HT-29 (cell line): ENCODE measurements around the gene BLNK. TPM values are rescaled to one million over a fixed set of nuclear protein-coding genes. Genes with fewer than 3 reads are reported as not detected.
A peak's percentile ranks its signal among the peaks of the same experiment; 100 is the strongest.

ENCODE experiments used
- DNase-seq: peaks from one replicate; pipeline ENCODE4 v3.0.0-alpha.2; 2015; ENCODE audit warnings: low spot score
- total RNA-seq: library from RNA; depleted of rRNA; stranded (reverse); fragments of >200 nt; shearing (Covaris generic); gene quantifications from 2 replicates; pipeline ENCODE4 v1.2.3, GENCODE V29; 2014

BLNK gene
- total RNA-seq, 1 experiment from 2014 or later = 0.08 TPM

DNA sequence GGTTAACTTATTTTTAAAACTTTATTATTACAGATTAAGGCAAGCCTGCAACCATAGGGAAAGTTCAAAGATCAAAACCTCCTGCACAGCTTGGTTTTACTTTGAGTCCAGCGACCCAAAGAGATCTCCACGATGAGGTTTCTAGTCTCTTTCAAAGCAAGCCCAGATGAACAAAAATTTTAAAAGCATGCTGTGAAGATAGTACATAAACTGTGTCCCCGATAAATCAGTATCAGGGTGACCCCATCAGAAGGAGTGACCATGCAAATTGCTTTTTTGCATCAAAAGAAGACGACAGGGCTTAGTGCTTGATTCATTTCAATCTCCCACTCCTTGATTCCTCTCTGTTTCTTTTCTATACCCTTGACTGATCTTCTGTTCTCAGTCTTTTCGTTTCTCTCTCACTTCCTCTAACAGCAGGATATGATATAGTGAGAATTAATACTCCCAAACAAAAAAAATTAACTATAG is 16.8 kb upstream of the BLNK start:
- DNase-seq = no peak

DNA sequence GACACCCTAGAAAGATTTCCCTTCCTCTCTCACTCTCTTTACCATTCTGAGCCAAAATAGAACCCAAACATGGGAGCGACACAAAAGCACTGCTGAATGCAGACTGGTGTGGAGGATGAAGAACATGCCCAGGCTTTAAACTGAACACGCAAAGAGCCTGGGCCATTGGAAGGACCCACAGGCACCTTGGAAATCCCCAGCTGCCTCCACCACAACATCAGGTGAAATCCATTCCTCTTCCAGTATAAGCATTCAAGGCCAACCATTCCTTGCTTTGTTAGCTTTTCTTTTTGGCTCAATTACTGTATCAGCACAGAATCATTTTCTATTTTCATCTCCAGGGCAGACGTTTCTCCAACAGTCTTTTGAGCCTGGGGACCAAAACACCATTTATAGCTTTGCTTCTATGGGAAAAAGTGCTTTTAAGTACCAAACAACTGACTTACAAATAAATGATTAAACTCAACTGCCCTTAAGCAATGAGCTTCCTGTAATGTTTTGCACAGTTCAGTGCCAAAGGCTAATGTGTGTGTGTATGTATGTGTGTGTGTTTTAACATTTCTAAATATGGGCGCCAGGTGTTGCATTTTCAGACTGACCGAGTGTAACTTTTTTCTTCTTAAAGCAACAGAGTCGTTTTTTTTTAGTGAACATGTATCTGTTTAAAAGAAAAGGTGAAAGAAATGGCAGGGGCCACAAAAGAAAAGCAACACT is 16.2 kb upstream of the BLNK start:
- DNase-seq = peak; percentile 68

DNA sequence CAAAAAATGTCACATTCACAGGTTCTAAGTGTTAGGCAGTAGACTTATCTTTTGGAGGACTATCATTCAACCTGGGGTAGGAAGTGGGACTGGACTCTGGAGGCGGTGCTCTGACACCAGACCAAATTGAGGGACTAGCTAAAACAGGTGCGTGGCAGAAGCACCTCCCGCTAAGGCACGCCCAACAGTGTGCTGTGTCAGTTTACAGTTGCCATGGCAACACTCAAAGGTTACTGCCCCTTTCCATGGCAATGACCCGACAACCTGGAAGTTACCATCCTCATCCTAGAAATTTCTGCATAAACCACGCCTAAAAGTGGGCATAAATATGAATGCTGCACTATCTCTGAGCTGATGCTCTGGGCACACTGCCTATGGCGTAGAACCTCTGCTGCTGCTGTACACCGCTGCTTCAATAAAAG is 14.0 kb upstream of the BLNK start:
- DNase-seq = no peak

DNA sequence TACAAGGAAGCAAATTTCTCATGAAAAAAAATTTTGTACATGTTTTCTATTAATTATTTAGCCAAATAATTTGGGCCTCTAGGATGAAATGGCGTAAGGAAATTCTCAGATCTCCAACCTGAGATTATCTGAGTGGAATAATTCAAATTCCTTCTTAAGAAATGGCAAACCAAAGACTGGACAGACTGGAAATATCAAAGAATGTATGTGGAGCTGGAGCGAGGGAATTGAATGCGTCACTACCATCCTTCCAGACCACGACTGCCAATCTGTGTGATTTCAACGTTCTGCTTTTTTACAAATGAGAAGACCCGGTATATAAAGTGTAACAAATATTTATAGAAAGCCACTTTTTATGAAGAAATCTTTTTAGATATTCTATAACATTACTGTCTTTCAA is 12.4 kb upstream of the BLNK start:
- no peak for DNase-seq

DNA sequence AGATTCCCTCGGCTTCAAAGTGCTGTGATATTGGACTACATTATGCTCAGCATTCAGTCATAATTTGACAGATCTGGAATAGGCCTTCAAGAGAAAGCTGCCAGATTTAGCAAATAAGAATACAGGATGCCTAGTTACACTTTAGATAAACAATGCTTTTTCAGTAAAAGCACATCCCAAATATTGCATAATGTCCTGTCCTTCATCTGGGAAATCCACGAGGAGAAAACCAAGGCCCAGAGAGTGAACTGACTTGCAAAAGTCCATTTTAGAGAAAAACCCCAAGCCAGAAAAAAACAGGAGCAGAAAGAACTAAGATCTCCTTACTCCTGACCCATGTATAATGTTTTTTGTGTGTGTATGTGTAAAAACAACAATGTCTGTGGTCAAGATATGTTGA is 12.0 kb upstream of the BLNK start:
- no peak for DNase-seq

DNA sequence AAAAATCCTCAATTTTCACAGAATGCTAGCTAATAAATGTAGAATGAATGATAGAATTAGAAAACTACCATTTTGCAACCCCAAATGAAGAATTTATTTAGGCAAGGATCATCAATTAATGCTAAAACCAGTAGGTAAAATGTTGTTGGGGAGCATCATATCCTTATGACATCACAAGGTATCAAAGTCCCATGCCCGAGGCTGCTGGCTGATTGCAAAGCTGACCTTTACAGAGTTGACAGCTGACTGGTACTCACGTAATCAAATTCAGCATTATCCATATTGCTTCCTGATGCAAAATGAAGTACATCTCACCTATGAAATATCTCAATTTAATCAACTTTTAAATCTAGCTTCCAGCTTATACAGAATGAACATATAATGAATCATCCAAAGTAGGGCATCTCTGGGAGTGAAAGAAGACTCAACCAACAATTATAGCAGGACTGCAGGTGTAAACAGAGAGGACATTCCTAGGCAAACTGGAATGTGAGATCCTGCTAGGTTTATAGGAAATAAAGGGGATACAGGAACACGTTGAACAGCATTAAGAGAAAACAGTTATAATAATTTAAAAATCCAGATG is 10.2 kb upstream of the BLNK start:
- DNase-seq = no peak

DNA sequence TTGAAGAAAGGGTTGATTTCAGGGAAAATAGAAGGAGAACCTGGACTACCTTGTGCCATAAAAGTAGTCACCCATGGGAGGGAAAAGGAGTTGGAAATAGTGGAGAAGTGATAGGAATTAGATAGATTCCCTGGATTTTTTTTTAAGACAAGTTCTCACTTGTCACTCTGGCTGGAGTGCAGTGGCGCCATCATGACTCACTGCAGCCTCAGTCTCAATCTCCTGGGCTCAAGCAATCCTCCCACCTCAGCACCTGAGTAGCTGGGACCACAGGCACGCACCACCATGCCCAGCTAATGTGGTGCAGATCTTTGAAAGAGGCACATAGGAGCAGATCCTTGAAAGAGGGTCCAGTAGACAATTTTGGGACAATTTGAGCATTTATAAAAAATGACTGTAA is 9.5 kb upstream of the BLNK start:
- no peak for DNase-seq

DNA sequence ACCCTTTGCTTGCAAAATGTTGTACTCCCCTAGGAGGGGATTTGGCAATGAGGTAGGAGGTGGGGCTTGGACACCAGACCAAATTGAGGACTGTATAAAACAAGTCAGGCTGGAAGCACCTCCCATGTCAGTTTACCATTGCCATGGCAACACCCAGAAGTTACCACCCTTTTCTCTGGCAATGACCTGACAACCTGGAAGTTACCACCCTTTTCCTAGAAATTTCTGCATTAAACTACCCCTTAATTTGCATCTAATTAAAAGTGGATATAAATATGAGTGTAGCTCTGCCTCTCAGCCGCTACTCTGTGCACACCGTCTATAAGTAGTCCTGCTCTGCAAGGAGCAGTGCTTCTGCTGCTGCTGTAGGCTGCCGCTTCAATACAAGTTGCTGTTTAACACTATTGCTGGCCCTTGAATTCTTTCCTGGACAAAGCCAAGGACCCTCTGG is 7.8 kb upstream of the BLNK start:
- no peak for DNase-seq

DNA sequence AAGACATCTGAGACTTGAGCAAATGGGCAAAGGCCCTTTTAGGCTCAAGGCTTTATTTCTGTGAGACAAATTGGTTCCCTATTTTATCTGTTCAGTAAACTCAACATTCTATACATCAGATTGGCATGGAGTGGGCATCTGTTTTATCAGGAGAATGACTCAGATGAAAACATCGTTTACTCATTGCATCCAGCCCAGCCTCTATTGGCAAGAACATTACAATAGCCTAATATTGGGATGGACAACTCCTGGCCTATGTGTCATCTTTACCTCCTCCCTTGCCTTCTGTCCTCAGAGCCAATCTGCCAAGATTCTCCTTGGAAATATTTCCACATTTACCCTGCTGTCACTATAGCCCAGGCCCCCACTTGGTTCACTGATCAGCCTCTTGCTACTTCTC is 5.5 kb upstream of the BLNK start:
- no peak for DNase-seq

DNA sequence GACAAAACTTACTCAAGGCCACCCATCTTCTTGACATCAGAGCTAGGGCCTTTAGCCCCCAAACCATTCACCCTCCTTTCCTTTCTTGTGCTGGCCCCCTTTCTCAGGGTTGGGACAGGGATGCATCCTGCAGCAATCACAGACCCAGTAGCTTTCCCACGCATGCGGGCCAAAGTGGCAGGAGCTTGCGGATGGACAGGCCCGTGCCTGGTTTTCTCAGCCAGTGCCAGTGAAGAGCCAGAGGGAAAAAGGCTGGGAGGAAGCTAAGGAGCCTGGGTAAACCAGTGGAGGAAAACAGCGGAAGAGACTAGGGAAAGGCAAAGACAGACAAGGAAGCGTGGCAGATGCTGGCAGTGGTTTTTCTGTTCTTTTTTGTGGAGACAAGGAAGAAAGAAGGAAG is 5.1 kb upstream of the BLNK start:
- DNase-seq = no peak

DNA sequence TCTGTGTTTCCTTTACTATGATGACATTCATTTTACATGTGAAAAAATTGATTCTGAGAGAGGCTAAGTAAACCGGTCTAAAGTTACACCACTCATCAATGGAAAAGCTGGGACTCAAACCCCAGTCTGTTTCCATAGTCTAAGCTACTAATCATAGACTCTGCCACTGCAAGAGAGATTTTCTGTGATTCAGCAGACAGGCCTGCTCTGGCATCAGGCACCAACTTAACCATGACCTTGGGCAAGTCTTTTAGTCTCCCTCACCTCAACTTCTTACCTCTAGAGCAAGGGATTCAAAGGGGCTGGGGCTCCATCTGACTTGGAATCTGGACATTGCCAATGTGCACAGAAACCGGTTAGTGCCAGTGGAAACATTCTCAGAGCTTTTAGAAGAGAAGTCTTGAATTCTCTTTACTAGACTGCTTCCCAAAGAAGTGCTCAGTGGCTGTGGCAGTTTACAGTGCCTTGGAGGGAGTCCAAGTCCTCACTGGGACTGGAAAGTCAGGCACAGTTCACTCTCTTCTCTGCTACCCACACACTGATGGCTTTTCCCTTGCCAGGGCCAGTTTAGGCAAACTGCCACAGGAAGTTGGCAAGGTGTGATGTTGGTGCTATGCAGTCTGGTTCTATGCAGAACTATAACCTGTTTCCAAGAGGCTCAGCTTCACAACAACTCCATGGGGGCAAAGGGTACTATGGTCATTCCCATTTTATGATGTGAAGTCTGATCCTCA is 4.5 kb upstream of the BLNK start:
- DNase-seq = no peak

DNA sequence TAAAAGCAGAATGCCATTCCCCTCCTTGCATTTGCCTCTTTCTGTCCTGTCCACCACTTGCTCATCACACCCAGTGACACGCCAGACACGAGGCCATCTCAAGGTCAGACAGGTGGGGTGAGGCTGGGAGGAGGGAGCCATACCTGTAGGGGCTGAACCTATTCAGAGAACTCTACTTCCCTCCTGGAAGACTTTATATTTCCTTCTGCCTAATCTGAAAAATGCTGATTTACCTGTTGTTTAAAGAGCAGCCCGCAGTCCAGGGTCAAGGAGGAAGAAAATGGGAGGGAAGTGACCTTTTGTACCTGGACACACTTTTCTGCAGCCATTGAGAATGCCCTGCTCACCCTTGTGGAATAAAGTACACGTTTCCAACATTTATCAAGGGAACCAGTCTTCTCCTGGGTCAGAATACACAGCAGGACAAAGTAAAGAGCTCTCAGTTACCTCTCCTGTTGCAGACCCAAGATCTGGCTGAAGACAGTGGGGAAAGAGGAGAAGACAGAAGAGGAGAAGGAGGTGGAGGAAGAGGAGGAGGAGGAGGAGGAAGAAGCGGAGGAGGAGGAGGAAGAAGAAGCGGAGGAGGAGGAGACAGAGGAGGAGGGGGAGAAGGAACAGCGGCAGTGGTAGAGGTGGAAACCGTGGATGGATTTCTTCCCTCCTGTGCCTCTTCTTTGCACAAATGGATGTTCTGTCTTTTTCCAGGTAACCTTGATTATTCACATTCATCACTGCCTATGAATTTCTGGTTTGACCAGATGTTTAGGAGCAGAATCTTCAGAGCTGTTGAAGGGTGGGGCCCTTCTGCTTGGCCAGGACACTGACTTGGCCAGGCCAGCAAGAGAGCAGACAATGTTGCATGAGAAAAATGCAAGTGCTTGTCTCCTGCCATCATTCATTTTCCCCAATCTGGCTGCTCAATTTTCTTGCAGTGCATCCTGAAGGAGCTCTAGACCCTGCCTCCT is 1.2 kb upstream of the BLNK start:
- DNase-seq = no peak

DNA sequence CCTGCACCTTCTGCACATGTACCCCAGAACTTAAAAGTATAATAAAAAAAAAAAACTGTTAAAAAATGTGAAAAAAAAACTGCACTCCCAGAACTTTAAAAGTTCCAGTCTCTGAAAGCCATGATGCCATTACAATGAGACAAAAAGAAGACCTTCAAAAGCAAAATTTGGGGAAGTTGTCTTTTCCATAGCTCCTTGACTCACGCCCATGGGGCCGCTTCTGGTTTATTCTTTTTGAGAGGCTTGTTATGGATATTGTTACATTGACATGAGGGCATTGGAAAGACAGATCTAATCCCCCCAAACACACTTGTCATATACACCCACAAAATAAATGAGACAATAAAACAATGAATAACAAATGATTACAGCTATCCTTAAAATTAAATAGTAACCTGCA is 798 bp downstream of the BLNK start:
- no peak for DNase-seq

DNA sequence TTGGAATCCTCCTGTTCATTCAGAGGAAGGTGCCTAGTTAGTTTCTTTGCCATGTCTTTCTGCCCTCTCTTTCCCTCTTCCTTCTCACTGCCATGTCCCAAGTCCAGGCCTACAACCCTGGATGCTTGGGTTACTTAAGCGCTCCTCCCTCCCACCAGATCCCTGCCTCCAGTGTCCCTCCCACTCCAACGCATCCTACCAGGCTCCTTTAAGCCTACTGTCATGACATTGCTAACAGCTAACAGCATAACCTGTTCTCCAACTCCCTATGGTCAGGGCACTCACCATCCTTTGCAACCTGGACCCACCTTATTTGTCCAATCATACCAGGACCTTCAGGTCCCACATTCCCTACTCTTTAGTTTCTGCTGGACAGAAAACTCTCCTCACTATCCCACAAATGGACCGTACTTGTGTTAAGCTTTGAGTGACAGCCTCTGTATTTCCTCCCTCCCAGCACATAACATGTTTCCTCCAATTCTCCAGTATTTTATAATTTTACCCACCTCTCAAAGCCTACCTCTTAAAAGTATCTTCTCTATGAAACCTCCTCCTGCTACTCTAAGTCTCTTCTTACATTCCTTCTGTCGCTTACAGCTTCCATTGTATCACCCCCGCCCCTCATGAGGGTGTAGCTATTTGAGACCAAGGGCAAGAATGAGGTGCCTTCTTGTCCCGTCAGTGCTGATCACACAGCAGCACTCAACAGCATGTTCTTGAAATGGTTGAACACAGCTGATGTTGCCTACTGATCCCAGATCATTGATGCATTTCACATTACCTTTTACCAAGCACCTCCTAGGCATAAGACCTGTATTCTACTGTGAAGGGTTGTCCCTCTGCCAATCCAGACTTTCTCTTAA is 1.7 kb downstream of the BLNK start:
- no peak for DNase-seq

DNA sequence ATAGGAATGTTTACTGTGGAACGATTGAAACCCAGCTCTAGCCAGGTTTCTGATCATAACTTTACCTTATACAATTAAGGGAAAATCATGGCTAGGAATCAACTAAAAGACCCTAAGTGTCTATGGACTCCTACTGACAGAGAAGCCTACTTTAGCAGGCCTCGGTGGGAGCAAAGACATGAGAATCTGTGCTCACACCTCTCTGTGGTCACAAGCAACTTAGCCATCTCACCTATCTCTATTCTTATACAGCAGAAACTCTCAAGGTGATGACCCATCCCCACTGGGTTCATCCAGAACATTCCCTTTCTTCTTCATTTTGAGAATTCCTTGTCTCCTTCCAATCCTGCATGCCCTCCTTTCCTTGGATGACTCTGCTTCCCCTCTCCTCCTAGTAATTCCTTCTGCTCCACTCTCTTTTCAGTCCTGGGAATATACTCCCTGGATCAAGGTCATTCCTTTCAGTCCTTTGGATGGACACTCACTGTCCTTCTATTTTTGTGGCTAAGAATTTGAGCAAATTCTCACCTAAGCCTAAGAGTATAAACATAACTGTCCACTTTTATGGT is 2.9 kb downstream of the BLNK start:
- no peak for DNase-seq

DNA sequence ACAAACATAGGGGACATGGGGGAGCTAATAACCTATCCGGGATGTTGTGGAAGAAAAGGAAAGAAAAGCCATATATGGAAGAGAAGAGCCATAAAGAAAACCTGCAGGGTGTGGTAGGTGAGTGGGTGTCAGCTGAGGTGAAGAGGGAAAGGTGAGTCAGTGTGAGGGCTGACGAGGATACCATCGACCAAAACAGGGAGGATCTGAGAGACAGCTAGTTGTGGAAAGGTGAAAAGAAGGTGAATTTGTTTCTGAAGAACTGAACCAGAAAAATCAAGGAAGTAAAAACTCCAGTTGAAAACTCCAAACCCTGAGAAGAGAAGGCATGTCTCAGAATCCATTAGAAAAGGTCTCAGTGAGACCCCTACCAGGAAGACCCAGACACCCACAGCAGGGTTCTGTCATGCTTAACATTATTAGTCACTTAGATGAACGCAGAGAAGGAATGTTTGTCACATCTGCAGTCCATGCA is 4.1 kb downstream of the BLNK start:
- DNase-seq = no peak

DNA sequence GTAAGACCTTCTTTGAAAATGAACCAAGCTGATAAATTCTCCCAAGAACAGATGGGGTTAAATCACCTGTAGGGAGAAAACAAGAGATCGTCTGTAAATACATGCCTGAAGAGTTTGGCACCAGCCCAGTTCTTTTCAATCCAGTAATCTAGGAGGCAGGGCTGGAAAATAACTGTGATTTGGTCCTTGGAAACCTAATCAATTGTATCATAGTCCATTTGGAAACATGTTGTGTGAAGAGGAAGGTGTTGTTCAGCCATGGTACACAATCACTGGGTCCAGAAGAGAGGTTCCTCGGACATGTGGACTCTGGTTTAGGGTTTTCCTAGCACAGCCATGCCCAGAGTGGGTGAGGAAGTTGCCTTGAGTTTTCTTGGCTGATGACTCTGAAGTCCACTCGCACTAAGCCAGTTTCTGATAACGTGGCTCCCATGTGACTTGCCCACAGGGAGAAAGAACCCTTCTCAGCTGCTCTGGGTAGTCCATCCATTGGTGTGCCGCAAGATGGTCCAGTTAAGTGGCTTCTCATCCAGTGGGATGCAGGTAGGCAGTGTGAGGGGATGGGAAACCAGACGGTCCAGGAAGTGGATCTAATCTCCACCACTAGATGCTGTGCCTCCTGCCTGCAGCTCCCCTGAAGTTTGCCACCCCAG is 5.1 kb downstream of the BLNK start:
- no peak for DNase-seq

DNA sequence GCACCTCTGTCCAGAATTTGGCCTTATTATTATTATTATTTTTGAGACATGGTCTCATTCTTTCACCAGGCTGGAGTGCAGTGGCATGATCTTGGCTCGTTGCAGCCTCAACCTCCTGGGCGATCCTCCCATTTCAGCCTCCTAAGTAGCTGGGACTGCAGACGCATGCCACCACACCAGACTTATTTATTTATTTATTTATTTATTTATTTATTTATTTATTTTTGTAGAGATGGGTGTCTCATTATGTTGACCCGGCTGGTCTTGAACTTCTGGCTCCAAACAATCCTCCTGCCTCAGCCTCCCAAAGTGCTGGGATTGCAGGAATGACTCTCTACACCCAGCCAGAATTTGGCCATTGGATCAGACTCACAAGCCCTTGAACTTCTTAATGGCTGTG is 6.4 kb downstream of the BLNK start:
- DNase-seq = no peak

DNA sequence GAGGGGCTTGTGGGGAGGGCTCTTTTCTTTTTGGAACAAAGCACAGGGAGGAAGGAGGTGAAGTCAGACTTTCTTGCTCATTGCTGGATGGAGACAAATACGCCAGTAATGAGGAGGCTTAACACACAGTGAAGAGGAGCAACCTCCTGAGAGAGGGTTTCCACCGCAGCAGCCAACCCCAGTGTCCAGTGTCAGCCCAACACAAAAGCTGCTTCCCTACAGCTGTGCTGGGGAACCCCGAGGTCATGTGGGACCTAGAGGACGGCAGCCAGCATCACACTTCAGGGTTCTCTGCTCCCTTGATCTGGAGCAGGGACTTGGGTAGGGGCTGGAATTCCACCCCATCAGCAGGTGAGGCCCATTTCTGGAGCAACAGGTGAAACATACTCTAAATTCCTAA is 7.7 kb downstream of the BLNK start:
- DNase-seq = no peak

DNA sequence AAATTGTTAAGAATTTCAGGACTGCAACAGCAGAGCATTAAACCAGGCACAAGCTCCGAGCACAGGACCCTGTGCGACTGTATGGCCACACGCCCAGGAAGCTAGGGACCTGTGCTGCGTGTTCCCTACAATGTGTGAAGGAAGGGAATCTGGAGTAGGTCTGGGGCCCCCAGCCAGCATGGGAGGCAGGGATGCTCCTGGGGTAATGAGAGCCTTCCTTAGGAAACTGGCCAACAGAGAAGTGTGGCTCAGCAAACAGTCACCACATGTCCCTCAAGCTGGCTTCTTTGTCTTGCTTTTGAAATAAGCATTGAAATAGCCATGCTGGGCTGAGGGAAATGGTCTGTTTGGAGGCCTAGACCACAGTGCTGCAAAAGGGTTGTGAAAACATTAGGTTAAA is 8.2 kb downstream of the BLNK start:
- no peak for DNase-seq
